ENCODE results near the gene BGLAP. TPM values are rescaled to one million over a fixed set of nuclear protein-coding genes. Genes with fewer than 3 reads are reported as not detected.
A peak's percentile ranks its signal among the peaks of the same experiment; 100 is the strongest.
"Not testable (repeated sequence)": the region's sequence is repeated elsewhere in the genome, so short reads cannot be mapped to it uniquely, and the experiment has no call there.

The BGLAP gene
- total RNA-seq, 2 experiments from 2014 or later = 1.9 to 2.6 TPM

- Mint-ChIP-seq H3K9me3 (no peaks in the 10 kb centered on the region), H3K36me3 (ENCODE audit: low read depth) (peaks cover 70% of the 10 kb centered on the region), H3K4me1 (ENCODE audit: low read depth) (peaks cover 42% of the 10 kb centered on the region), H3K4me3 (peak overlapping the region; percentile 86), H3K27me3 (no peaks in the 10 kb centered on the region), H3K27ac (peak overlapping the region; percentile 99)
- intact Hi-C loops (cut with DNase I, micrococcal nuclease) = loop anchor here in 1 of 2 experiments (5.0 to 10.0 kb wide), 2 partner anchors 123 to 531 kb away; partner anchors contain the start of genes CCT3, MRPL24 and TSACC
- H3K27me3 ChIP-seq (ENCODE audit: control insufficient read depth in 1 of 2, insufficient read depth in 2 of 2, low read length in 2 of 2) = no peaks in the 10 kb centered on the region
- DNase-seq = no peak
- peaks cover 22% of the 10 kb centered on the region for H3K36me3 ChIP-seq (ENCODE audit: insufficient read depth, low read length)
- H3K4me1 ChIP-seq (ENCODE audit: insufficient read depth, low read length) = peaks cover 52% of the 10 kb centered on the region
- no peaks in the 10 kb centered on the region for H3K9me3 ChIP-seq (ENCODE audit: control insufficient read depth in 1 of 2, insufficient read depth in 1 of 2, low read length in 2 of 2)
- peak overlapping the region in 1 of 2 donors; percentile 98 for H3K27ac ChIP-seq (ENCODE audit: low read depth in 1 of 2, low read length in 2 of 2)
- ChIA-PET CTCF (interaction anchor here (1.1 to 4.5 kb wide), 3 partner anchors 10 to 117 kb away, joined by 4 to 45 read pairs (median 6); no protein-coding TSS in a partner anchor), POLR2A (interaction anchor here (1.3 to 2.8 kb wide), 6 partner anchors 10 to 118 kb away, joined by 4 to 46 read pairs (median 9); partner anchors contain the start of genes SEMA4A, SLC25A44 and SMG5)
- ATAC-seq (ENCODE audit: poor library complexity) = no peak
- no peak for TF ChIP-seq CTCF (IDR thresholded peaks at IDR 0.05)
- H3K4me3 ChIP-seq (ENCODE audit: low read length) = peak overlapping the region; percentile 69
Measured at GRCh38 chr1:156214024-156214748, 27.8 kb upstream of the BGLAP start.

- peaks cover 55% of the 10 kb centered on the region for H3K4me1 ChIP-seq (ENCODE audit: insufficient read depth, low read length)
- H3K9me3 ChIP-seq (ENCODE audit: control insufficient read depth in 1 of 2, insufficient read depth in 1 of 2, low read length in 2 of 2); H3K27ac Mint-ChIP-seq; H3K9me3 Mint-ChIP-seq; DNase-seq; ATAC-seq (ENCODE audit: poor library complexity); H3K27me3 Mint-ChIP-seq; POLR2A ChIA-PET; H3K27ac ChIP-seq (ENCODE audit: low read depth in 1 of 2, low read length in 2 of 2); H3K27me3 ChIP-seq (ENCODE audit: control insufficient read depth in 1 of 2, insufficient read depth in 2 of 2, low read length in 2 of 2); H3K4me3 Mint-ChIP-seq; H3K4me3 ChIP-seq (ENCODE audit: low read length): not testable (repeated sequence)
- CTCF ChIA-PET = interaction anchor here (4.5 kb wide), 1 partner anchor 8 kb away, joined by 45 read pairs; no protein-coding TSS in a partner anchor
- Mint-ChIP-seq H3K36me3 (ENCODE audit: low read depth) (peaks cover 68% of the 10 kb centered on the region), H3K4me1 (ENCODE audit: low read depth) (peaks cover 52% of the 10 kb centered on the region)
- peaks cover 19% of the 10 kb centered on the region for H3K36me3 ChIP-seq (ENCODE audit: insufficient read depth, low read length)
- intact Hi-C loops (cut with DNase I, micrococcal nuclease) = loop anchor here in 1 of 2 experiments (10.0 kb wide), 1 partner anchor 528 kb away; the partner anchor contains the start of gene MRPL24
Measured at GRCh38 chr1:156216361-156217086, 25.5 kb upstream of the BGLAP start.

- intact Hi-C loops (cut with DNase I, micrococcal nuclease) = loop anchor here in 1 of 2 experiments (10.0 kb wide), 1 partner anchor 527 kb away; the partner anchor contains the start of gene MRPL24
- Mint-ChIP-seq H3K4me1 (ENCODE audit: low read depth) (peaks cover 52% of the 10 kb centered on the region), H3K4me3 (peak overlapping the region; percentile 73), H3K36me3 (ENCODE audit: low read depth) (peaks cover 69% of the 10 kb centered on the region), H3K27ac (peak overlapping the region; percentile 70), H3K9me3 (no peaks in the 10 kb centered on the region), H3K27me3 (no peaks in the 10 kb centered on the region)
- Histone ChIP-seq H3K27me3 (ENCODE audit: control insufficient read depth in 1 of 2, insufficient read depth in 2 of 2, low read length in 2 of 2) (no peaks in the 10 kb centered on the region), H3K9me3 (ENCODE audit: control insufficient read depth in 1 of 2, insufficient read depth in 1 of 2, low read length in 2 of 2) (no peaks in the 10 kb centered on the region), H3K36me3 (ENCODE audit: insufficient read depth, low read length) (peaks cover 27% of the 10 kb centered on the region), H3K4me1 (ENCODE audit: insufficient read depth, low read length) (peaks cover 58% of the 10 kb centered on the region), H3K4me3 (ENCODE audit: low read length) (no peak overlapping the region), H3K27ac (ENCODE audit: low read depth in 1 of 2, low read length in 2 of 2) (peak overlapping the region; percentile 3 to 57)
- peak; percentile 5 for ATAC-seq (ENCODE audit: poor library complexity)
- CTCF ChIA-PET = interaction anchor here (1.1 kb wide), 1 partner anchor 121 kb away, joined by 4 read pairs; no protein-coding TSS in a partner anchor
- no peak for TF ChIP-seq CTCF (IDR thresholded peaks at IDR 0.05)
- POLR2A ChIA-PET = no interaction called here
- peak in 6 of 14 experiments; percentile 27 to 69 (median 50) for DNase-seq
Measured at GRCh38 chr1:156217871-156218270, 24.1 kb upstream of the BGLAP start.
